Head of caudate nucleus (tissue), 42 donors: ENCODE data around the gene TBX18.

Experiments
- DNase-seq, 42 donors: peaks; one replicate each; pipeline versions ENCODE4 v3.0.0 to v3.0.0-alpha.2; 2020 to 2021; ENCODE audit warnings: mixed read lengths in 7 of 42
- intact Hi-C: fragments of 100-400 bp; cut with DNase I; formaldehyde crosslinking; loops from one replicate; pipeline ENCODE4 v1.15.0; 2022

The TBX18 gene

GRCh38 chr6:84773431-84774156 lies 9.2 kb upstream of the TBX18 start:
- DNase-seq, result peak in 2 of 42 donors; percentile 16 to 44
- intact Hi-C loops, result no loop called here

GRCh38 chr6:84773133-84773430 lies 8.7 kb upstream of the TBX18 start:
- intact Hi-C loops, result no loop called here
- DNase-seq, result no peak

- DNase-seq, result no peak
- intact Hi-C loops, result no loop called here
Observed at GRCh38 chr6:84772428-84773132, 8.2 kb upstream of the TBX18 start.

- intact Hi-C loops, result no loop called here
- no peak for DNase-seq
Observed at GRCh38 chr6:84771756-84772356, 7.5 kb upstream of the TBX18 start.

GRCh38 chr6:84771125-84771755 lies 6.8 kb upstream of the TBX18 start:
- no peak for DNase-seq
- intact Hi-C loops, result no loop called here

- intact Hi-C loops, result no loop called here
- DNase-seq, result no peak
Observed at GRCh38 chr6:84770521-84770920, 6.1 kb upstream of the TBX18 start.

- intact Hi-C loops, result no loop called here
- no peak for DNase-seq
Observed at GRCh38 chr6:84769306-84769705, 4.9 kb upstream of the TBX18 start.

- intact Hi-C loops, result no loop called here
- DNase-seq, result no peak
Observed at GRCh38 chr6:84768442-84769174, 4.2 kb upstream of the TBX18 start.

GRCh38 chr6:84767526-84768201 lies 3.3 kb upstream of the TBX18 start:
- DNase-seq, result no peak
- intact Hi-C loops, result no loop called here

GRCh38 chr6:84766799-84767525 lies 2.6 kb upstream of the TBX18 start:
- intact Hi-C loops, result no loop called here
- no peak for DNase-seq

GRCh38 chr6:84766118-84766798 lies 1.9 kb upstream of the TBX18 start:
- DNase-seq, result no peak
- intact Hi-C loops, result no loop called here

- intact Hi-C loops, result no loop called here
- no peak for DNase-seq
Observed at GRCh38 chr6:84763886-84764331, 489 bp downstream of the TBX18 start.

- no peak for DNase-seq
- intact Hi-C loops, result no loop called here
Observed at GRCh38 chr6:84763003-84763885, 1.2 kb downstream of the TBX18 start.

GRCh38 chr6:84762220-84763002 lies 2.0 kb downstream of the TBX18 start:
- DNase-seq, result no peak
- intact Hi-C loops, result no loop called here

GRCh38 chr6:84758486-84758885 lies 5.9 kb downstream of the TBX18 start:
- intact Hi-C loops, result no loop called here
- no peak for DNase-seq

GRCh38 chr6:84756877-84757276 lies 7.5 kb downstream of the TBX18 start:
- no peak for DNase-seq
- intact Hi-C loops, result no loop called here
